T-helper 2 cell treated with Interferon-gamma antibody and Interleukin-4, amounts not matched to agents 5 μg/mL and 100 μg/mL, for 36 hours (primary cell): ENCODE measurements around the gene SGSH.

Source experiments
- DNase-seq: peaks from one replicate; pipeline ENCODE4 v3.0.0; 2021; ENCODE audit warnings: low spot score
- H3K27ac Mint-ChIP-seq: one replicate; pipeline ENCODE4 v1.8.0; 2021; ENCODE audit warnings: mild to moderate bottlenecking, mixed read lengths
- H3K27me3 Mint-ChIP-seq: one replicate; pipeline ENCODE4 v1.8.0; 2021; ENCODE audit warnings: low read depth, mixed read lengths
- H3K36me3 Mint-ChIP-seq: one replicate; pipeline ENCODE4 v1.8.0; 2021; ENCODE audit warnings: low read depth, mixed read lengths
- H3K4me1 Mint-ChIP-seq: one replicate; pipeline ENCODE4 v1.8.0; 2021; ENCODE audit warnings: low read depth, mixed read lengths
- H3K4me3 Mint-ChIP-seq: one replicate; pipeline ENCODE4 v1.8.0; 2022; ENCODE audit warnings: mild to moderate bottlenecking, moderate library complexity, mixed read lengths
- H3K9me3 Mint-ChIP-seq: one replicate; pipeline ENCODE4 v1.8.0; 2021; ENCODE audit warnings: mixed read lengths

Gene SGSH

DNA sequence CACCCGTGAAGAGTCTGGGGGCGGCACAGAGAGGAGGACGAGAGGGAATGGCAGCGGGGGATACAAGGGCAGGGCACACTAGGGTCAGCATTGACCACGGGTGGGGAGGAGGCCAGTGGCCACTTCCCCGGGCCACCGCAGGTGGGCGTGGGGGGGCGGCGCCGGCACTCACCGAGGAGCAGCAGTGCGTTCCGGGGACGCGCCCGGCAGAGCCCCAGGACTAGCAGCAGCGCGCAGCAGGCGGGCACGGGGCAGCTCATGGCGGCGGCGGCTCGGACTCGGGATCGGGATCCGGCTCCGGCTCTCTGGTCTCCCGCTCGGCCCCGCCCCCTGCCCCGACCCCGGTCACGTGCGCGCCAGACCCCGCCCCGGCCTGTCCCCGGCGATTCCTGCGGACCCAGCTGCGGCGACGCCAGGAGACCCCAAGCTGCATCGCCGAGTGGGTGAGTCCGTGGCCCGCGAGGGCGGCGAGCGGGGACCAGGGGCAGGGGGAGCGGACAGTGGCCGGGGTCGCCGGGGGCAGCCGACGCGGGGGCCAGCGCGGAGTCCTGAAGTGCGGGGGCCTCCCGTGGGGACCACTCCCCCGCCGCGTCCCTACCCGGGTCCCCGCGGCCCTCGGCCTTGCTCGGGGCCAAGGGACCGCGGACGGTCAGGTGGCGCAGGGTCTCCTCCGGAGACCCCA lies at the start of gene SGSH, which contains the start of gene SLC26A11:
Gene SGSH (minus strand): TSS at position 280 of the 682 bp plus-strand sequence. CDS start 20 bp downstream, at position 260.
Gene SLC26A11 (plus strand): TSS at position 374 of the 682 bp plus-strand sequence. CDS start 1,134 bp downstream, outside the sequence.
- Mint-ChIP-seq H3K27ac (peak within 1 kb of the TSS; percentile 90), H3K4me3 (peak within 1 kb of the TSS; percentile 89), H3K36me3 (peaks cover 14% of the 10 kb centered on the region), H3K27me3 (no peaks in the 10 kb centered on the region), H3K4me1 (peaks cover 15% of the 10 kb centered on the region), H3K9me3 (no peaks in the 10 kb centered on the region)
- DNase-seq = peak; percentile 54

DNA sequence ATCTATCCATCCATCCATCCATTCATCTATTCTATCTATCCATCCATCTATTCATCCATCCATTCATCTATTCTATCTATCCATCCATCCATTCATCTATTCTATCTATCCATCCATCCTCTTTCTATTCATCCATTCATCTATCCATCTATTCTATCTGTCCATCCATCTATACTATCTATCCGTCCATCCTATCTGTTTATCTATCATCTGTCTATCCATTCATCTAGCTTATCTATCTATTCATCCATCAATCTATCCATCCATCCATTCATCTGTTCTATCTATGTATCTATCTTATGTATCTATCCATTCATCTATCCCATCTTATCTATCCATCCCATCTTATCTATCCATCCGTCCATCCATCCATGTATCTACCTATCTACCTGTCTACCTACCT lies 49.3 kb upstream of the SGSH start:
- DNase-seq = no peak
- no peaks in the 10 kb centered on the region for H3K27me3 Mint-ChIP-seq
- H3K4me1 Mint-ChIP-seq = peaks cover 34% of the 10 kb centered on the region
- H3K4me3 Mint-ChIP-seq = no peak overlapping the region
- H3K9me3 Mint-ChIP-seq = no peaks in the 10 kb centered on the region
- peaks cover 42% of the 10 kb centered on the region for H3K36me3 Mint-ChIP-seq
- no peak overlapping the region for H3K27ac Mint-ChIP-seq

DNA sequence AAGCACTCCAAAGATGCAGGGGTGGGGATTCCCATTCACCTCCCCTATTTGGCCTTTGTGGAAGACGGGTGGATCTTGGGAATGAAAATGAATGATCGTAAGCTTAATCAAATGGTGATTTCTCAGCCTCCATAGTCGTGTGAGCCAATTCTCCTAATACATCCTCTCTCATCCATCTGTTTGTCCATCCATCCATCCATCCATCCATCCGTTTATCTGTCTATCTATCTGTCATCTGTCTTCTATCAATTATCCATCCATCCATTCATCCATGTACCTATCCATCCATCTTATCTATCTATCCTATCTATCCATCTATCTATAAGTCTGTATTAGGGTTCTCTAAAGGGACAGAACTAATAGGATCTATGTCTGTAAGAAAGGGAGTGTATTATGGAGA lies 48.3 kb upstream of the SGSH start:
- H3K27ac Mint-ChIP-seq = no peak overlapping the region
- H3K4me1 Mint-ChIP-seq = peaks cover 28% of the 10 kb centered on the region
- DNase-seq = no peak
- no peaks in the 10 kb centered on the region for H3K9me3 Mint-ChIP-seq
- no peaks in the 10 kb centered on the region for H3K27me3 Mint-ChIP-seq
- H3K4me3 Mint-ChIP-seq = no peak overlapping the region
- H3K36me3 Mint-ChIP-seq = peaks cover 42% of the 10 kb centered on the region

DNA sequence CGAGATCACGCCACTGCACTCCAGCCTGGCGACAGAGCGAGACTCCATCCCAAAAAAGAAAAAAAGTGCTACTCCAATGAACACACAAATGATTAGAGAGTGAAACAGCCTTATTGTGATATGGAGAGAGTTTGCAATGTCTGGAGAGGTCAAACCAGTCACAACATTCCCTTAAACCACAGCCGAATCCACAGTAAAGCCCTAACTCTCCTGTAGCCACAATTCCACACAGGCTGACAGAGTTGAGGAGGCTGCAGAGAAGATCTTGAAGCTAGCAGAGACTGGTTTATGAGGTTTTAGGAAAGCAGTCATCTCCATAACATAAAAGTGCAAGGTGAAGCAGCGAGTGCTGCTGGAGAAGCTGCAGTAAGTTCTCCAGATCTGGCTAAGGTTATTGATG lies 47.3 kb upstream of the SGSH start:
- DNase-seq = no peak
- peak overlapping the region; percentile 30 for H3K4me3 Mint-ChIP-seq
- H3K9me3 Mint-ChIP-seq = no peaks in the 10 kb centered on the region
- peaks cover 34% of the 10 kb centered on the region for H3K36me3 Mint-ChIP-seq
- H3K27me3 Mint-ChIP-seq = no peaks in the 10 kb centered on the region
- H3K27ac Mint-ChIP-seq = no peak overlapping the region
- peaks cover 26% of the 10 kb centered on the region for H3K4me1 Mint-ChIP-seq

DNA sequence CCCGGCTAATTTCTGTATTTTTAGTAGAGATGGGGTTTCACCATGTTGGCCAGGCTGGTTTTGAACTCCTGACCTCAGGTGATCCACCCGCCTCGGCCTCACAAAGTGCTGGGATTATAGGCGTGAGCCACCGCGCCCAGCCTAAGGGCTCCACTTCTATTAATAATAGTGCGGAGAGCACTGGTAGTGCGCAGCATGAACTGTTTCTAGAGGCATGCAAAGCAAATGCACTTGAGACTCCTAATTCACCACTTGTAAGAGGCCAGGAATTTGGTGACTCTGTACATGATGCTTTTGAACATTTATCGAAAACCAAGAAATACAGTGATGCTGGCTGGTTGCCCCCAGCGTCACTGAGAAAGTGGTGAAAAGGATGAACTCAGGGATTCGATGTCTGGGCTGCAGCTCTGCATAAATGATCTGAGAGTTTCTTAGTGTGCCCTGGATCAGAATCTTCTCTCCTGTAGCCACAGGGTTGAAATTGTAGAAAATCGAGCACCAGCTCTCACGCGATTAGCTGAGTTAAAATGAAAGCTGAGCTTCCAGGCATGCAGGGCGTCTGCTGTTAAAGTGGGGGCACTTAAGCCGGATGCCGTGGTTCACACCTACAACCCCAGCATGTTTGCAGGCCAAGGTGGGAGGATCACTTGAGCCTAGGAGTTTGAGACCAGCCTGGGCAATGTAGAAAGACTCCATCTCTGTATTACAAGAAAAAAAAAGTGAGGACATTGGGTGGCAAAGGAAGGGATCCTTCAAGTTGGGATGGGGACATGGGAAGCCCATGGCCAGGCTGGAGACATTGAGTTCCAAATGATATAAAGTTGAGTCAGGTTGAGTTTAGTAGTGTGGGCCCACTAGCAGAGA lies 45.3 kb upstream of the SGSH start:
- H3K4me3 Mint-ChIP-seq = peak overlapping the region; percentile 100
- H3K36me3 Mint-ChIP-seq = peaks cover 32% of the 10 kb centered on the region
- peak overlapping the region; percentile 88 for H3K27ac Mint-ChIP-seq
- H3K9me3 Mint-ChIP-seq = no peaks in the 10 kb centered on the region
- no peaks in the 10 kb centered on the region for H3K27me3 Mint-ChIP-seq
- H3K4me1 Mint-ChIP-seq = peaks cover 31% of the 10 kb centered on the region
- DNase-seq = peak; percentile 67

DNA sequence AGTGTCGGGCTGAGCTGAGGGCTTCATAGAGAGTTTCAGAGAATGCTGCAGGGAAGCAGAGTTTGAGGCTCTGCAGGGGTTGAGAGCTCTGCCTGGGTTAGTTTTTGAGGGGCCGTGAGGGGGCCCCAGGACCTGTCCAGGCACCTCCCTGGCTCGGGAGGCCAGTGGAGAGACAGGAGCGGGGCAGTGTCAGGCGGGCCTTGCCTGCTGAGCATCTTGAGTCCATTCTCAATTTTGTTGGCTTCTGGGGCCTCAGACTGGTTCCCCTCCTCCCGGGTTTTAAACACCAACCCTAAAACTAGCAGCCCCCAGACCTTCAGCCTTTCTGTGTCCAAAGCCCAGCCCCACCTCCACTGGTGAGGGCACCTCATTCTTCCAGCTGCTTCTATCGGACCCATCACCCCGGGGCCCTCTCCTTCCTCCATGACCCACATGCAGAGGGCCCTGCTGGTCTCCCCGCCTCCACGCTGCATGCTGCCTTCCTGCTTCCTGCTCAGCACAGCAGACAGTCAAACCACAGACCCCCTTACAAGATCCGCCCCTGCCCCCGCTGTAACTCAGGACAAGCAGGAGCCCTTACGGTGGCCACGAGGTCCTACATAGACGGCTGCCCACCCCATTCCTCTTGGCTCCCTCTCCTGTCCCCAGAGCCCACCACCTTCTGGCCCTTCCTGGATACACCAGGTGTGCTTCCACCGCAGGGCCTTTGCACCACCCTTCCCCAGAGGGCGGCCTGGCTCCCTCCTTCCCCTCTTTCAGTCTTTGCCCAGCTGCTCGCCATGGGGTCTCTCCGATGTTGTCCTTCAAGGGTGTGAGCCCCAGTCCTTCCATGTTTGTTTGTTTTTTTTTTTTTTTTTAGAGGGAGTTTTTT lies 44.3 kb upstream of the SGSH start:
- peak overlapping the region; percentile 100 for H3K4me3 Mint-ChIP-seq
- peak overlapping the region; percentile 88 for H3K27ac Mint-ChIP-seq
- peaks cover 32% of the 10 kb centered on the region for H3K36me3 Mint-ChIP-seq
- H3K27me3 Mint-ChIP-seq = no peaks in the 10 kb centered on the region
- H3K4me1 Mint-ChIP-seq = peaks cover 31% of the 10 kb centered on the region
- no peaks in the 10 kb centered on the region for H3K9me3 Mint-ChIP-seq
- DNase-seq = peak; percentile 46

DNA sequence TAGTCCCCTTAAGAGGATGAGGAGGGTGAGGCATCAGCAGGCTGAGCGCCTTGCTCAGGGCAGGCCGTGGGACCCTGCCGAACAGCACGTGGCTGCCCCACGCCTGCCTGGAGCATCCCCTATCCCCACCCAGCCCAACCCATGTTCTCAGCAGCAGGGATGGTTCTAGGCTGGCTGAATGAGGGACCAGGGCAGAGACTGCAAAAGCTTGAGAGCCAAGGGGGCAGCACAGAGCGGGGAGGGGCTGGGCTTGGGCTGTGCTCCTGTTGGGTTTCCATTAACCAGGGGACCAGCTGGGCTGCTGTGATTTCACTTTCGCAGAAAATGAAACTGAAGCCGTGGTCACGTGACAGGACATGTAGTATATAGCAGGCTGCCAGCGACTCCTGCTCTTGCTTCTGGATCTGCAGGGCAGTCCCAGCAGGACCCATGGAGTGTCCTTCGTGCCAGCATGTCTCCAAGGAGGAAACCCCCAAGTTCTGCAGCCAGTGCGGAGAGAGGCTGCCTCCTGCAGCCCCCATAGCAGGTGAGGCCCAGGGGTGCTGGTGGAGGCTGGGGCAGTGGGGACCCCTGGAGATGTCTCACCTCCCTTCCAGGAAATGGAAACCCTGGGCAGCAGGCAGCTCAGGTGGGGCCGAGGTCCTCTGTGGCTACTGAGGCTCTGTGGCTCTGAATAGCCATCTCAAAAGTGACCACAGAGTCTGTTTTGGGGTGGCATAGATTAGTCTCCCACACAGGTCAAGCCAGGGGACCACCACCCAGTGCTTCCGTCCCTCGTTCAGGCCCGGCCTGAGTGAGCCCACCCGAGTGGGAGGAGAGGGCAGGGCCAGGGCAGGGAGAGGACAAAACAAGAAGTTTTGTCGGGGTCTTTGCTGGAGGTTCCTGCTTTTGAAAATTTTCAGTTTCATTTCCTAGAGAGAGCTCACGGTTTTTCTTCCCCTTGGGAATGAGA lies 43.4 kb upstream of the SGSH start:
- H3K4me3 Mint-ChIP-seq = peak overlapping the region; percentile 100
- peak overlapping the region; percentile 90 for H3K27ac Mint-ChIP-seq
- no peaks in the 10 kb centered on the region for H3K9me3 Mint-ChIP-seq
- H3K4me1 Mint-ChIP-seq = peaks cover 38% of the 10 kb centered on the region
- no peaks in the 10 kb centered on the region for H3K27me3 Mint-ChIP-seq
- DNase-seq = peak; percentile 87
- H3K36me3 Mint-ChIP-seq = peaks cover 32% of the 10 kb centered on the region

DNA sequence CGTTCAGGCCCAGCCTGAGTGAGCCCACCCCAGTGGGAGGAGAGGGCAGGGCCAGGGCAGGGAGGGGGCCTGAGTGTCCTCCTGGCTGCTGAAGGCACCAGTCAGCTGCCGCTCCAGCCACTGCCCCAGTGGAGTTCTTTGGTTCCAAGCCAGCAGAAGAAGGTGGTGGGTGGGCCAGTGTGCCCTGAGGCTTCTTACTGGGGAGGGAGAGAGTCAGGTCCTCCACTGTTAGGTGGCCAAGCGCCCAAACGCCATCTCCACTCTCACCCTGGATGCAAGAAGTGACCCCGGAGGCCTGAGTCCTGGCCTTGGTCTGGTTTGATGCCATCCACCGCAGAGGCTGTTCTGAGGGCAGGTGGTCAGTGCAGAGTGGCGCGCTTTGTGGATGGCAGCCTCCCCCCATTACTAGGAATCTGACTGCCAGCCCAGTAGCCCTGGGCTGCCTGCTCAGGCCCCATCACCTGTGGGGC lies 42.7 kb upstream of the SGSH start:
- no peak for DNase-seq
- Mint-ChIP-seq H3K4me3 (peak overlapping the region; percentile 100), H3K27ac (no peak overlapping the region), H3K9me3 (no peaks in the 10 kb centered on the region), H3K36me3 (peaks cover 34% of the 10 kb centered on the region), H3K27me3 (no peaks in the 10 kb centered on the region), H3K4me1 (peaks cover 42% of the 10 kb centered on the region)

DNA sequence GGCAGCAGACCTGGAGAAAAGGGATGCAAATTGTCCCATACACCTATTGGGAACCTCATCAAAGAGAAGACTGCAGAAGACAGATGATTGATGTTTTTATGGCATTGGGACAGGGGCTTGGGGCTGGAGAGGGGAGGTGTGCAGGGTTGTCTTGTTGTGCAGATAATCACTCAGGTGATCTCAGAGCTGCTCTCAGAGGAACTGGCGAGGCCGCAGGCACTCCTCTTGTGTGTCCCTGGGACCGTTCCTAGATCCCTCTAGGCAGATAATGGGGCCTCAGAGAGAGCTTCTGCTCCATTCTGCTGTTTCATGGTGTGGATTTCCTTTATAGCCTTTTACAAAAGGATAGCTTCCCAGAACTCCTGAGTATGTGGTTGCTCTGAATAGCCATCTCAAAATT lies 42.2 kb upstream of the SGSH start:
- Mint-ChIP-seq H3K36me3 (peaks cover 30% of the 10 kb centered on the region), H3K4me1 (peaks cover 43% of the 10 kb centered on the region), H3K27me3 (no peaks in the 10 kb centered on the region), H3K9me3 (no peaks in the 10 kb centered on the region), H3K4me3 (peak overlapping the region; percentile 100), H3K27ac (peak overlapping the region; percentile 88)
- DNase-seq = no peak

DNA sequence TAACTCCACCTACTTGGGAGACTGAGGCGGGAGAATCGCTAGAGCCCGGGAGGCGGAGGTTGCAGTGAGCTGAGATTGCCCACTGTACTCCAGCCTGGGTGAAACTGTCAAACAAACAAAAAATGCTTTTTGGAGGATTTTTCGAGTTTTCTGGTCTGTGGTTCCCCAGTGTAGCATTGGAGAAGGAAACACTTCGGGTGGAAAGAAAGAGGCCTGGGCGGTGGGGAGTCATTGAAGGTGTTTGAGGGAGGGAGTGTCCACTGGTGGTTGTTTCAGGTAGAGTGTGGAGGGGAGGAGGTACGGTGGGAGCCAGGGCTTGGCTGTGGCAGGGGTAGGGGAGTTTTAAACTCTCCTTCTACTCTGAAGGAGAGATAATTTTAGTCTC lies 41.8 kb upstream of the SGSH start:
- peaks cover 44% of the 10 kb centered on the region for H3K4me1 Mint-ChIP-seq
- H3K9me3 Mint-ChIP-seq = no peaks in the 10 kb centered on the region
- peak overlapping the region; percentile 100 for H3K4me3 Mint-ChIP-seq
- DNase-seq = no peak
- no peaks in the 10 kb centered on the region for H3K27me3 Mint-ChIP-seq
- peak overlapping the region; percentile 88 for H3K27ac Mint-ChIP-seq
- H3K36me3 Mint-ChIP-seq = peaks cover 28% of the 10 kb centered on the region

DNA sequence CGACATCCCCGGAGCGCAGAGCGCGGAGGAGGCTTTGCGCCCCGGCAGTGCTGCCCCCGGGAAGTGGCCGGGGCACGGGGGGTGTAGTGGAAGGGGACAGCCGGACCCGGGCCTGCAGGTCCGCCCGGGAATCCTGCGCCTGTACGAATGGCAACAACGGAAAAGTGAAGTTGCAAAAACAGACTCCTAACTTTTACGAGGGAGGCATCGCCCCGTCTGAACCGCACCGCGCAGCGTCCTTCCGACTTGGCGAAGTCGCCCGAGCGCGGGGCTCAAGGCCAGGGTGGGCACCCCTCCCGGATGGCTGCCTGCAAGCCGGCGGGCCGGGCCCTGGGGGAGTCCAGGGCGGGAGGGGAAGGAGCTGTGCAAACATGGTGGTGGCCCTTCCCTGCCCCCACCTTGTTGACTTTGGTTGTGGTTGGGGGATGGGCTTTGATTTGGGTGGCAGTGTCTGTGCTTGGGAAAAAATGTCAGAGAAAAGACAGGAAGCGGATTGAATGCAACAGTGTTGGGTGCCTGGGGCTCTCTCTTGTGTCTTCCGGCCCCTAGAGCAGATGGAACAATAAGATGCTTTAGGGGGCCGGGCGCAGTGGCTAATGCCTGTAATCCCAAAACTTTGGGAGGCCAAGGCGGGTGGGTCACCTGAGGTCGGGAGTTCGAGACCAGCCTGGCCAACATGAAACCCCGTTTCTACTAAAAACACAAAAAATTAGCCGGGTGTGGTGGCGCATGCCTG lies 41.2 kb upstream of the SGSH start:
- Mint-ChIP-seq H3K9me3 (no peaks in the 10 kb centered on the region), H3K4me3 (peak overlapping the region; percentile 100), H3K27me3 (no peaks in the 10 kb centered on the region), H3K36me3 (peaks cover 26% of the 10 kb centered on the region), H3K4me1 (peaks cover 48% of the 10 kb centered on the region), H3K27ac (peak overlapping the region; percentile 88)
- DNase-seq = peak; percentile 74

DNA sequence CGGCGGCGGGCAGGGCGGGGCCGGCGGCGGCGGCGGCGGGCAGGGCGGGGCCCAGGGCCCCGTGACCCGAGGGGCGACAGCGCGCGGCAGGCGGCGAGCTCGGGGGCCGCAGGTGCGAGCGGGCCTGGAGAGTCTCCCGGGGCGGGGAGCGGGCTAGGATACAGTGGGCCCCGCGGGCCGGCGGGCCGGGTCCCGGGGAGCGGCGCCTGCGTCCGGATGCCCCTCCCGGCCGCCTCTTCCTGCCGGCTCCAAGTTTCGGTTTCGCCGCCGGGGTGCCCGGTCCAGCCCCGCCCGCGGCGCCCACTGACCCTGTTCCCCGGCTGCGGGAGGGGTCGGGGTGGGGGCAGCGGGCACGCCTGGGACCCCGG lies 40.6 kb upstream of the SGSH start, which contains the start of gene RNF213:
Gene RNF213 (plus strand): TSS at position 62 of the 368 bp plus-strand sequence. CDS start 2,830 bp downstream, outside the sequence.
- DNase-seq = peak; percentile 66
- H3K36me3 Mint-ChIP-seq = peaks cover 23% of the 10 kb centered on the region
- peak within 1 kb of the TSS; percentile 98 for H3K27ac Mint-ChIP-seq
- no peaks in the 10 kb centered on the region for H3K27me3 Mint-ChIP-seq
- H3K4me1 Mint-ChIP-seq = peaks cover 47% of the 10 kb centered on the region
- H3K4me3 Mint-ChIP-seq = peak within 1 kb of the TSS; percentile 100
- H3K9me3 Mint-ChIP-seq = no peaks in the 10 kb centered on the region
